Calu3 (cell line): ENCODE measurements around the gene SHD. TPM values are rescaled to one million over a fixed set of nuclear protein-coding genes. Genes with fewer than 3 reads are reported as not detected.

Experiments used
- BruUV-seq: library from RNA; stranded (reverse); fragments of 400-500 nt; replicated peaks from 2 replicates; lab custom pipeline; 2021; lab: Mats Ljungman, UMichigan
- CTCF ChIA-PET: fragments of 300-600 bp; sonication (Branson Sonifier 250); formaldehyde crosslinking; loops from one replicate; lab custom pipeline; 2022; ENCODE audit warnings: antibody characterized with exemption; lab: Charles Lee
- DNase-seq: peaks from one replicate; pipeline ENCODE4 v3.0.0; 2022
- H3K27ac Mint-ChIP-seq: one replicate; pipeline ENCODE4 v1.8.0; 2022; ENCODE audit warnings: mixed read lengths; ENCODE audit not compliant: unreplicated experiment
- H3K27me3 Mint-ChIP-seq: one replicate; pipeline ENCODE4 v1.8.0; 2022; ENCODE audit warnings: mixed read lengths; ENCODE audit not compliant: unreplicated experiment
- H3K36me3 Mint-ChIP-seq: one replicate; pipeline ENCODE4 v1.8.0; 2022; ENCODE audit warnings: mild to moderate bottlenecking, moderate library complexity, mixed read lengths; ENCODE audit not compliant: insufficient read depth, unreplicated experiment
- H3K4me1 Mint-ChIP-seq: one replicate; pipeline ENCODE4 v1.8.0; 2022; ENCODE audit warnings: mild to moderate bottlenecking, low read depth, mixed read lengths; ENCODE audit not compliant: unreplicated experiment
- H3K4me3 Mint-ChIP-seq: one replicate; pipeline ENCODE4 v1.8.0; 2022; ENCODE audit warnings: mild to moderate bottlenecking, low read depth, moderate library complexity, mixed read lengths; ENCODE audit not compliant: unreplicated experiment
- H3K9me3 Mint-ChIP-seq: one replicate; pipeline ENCODE4 v1.8.0; 2022; ENCODE audit warnings: low read depth, mixed read lengths; ENCODE audit not compliant: unreplicated experiment
- intact Hi-C: fragments of 100-400 bp; cut with micrococcal nuclease; formaldehyde crosslinking; loops from one replicate; pipeline ENCODE4 v1.10.0; 2022; ENCODE audit not compliant: unreplicated experiment
- total RNA-seq: library from RNA; stranded (reverse); gene quantifications from 2 replicates; pipeline ENCODE4 v1.2.3, GENCODE V29; 2022
- TF ChIP-seq, protein P1 (sequence below): fragments of 200-600 bp; IDR thresholded peaks from one replicate; pipeline ENCODE4 v1.8.0; 2022; ENCODE audit warnings: antibody characterized with exemption; ENCODE audit not compliant: unreplicated experiment

SHD gene
- total RNA-seq, 1 experiment from 2014 or later = not detected

DNA sequence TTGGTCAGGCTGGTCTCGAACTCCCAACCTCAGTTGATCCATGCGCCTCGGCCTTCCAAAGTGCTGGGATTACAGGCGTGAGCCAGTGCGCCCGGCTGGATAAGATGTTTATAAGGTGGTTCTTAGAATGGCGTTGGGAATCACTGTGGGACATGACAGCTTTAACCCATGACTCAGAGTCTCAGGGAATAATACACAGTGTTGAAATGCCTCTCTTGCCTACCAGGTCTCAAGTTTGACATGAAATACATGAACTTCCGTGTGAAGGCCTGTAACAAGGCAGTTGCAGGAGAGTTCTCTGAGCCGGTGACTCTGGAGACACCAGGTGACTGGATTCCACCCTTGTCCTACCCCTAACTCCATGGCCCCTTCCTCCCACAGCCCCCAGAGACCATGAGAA, 37.9 kb downstream of the SHD start:
- Mint-ChIP-seq H3K4me1 (no peaks in the 10 kb centered on the region), H3K4me3 (no peak overlapping the region), H3K9me3 (peaks cover 7% of the 10 kb centered on the region), H3K27me3 (peaks cover 32% of the 10 kb centered on the region), H3K27ac (no peak overlapping the region), H3K36me3 (no peaks in the 10 kb centered on the region)
- TF ChIP-seq, protein P1, sequence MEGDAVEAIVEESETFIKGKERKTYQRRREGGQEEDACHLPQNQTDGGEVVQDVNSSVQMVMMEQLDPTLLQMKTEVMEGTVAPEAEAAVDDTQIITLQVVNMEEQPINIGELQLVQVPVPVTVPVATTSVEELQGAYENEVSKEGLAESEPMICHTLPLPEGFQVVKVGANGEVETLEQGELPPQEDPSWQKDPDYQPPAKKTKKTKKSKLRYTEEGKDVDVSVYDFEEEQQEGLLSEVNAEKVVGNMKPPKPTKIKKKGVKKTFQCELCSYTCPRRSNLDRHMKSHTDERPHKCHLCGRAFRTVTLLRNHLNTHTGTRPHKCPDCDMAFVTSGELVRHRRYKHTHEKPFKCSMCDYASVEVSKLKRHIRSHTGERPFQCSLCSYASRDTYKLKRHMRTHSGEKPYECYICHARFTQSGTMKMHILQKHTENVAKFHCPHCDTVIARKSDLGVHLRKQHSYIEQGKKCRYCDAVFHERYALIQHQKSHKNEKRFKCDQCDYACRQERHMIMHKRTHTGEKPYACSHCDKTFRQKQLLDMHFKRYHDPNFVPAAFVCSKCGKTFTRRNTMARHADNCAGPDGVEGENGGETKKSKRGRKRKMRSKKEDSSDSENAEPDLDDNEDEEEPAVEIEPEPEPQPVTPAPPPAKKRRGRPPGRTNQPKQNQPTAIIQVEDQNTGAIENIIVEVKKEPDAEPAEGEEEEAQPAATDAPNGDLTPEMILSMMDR = no peak
- BruUV-seq = no TSS peak
- CTCF ChIA-PET = no interaction called here
- intact Hi-C loops = no loop called here
- DNase-seq = no peak

GRCh38 chr19:4318460-4318859, 39.4 kb downstream of the SHD start:
- BruUV-seq = no TSS peak
- TF ChIP-seq, protein P1 = no peak
- Mint-ChIP-seq H3K27ac (no peak overlapping the region), H3K9me3 (peaks cover 7% of the 10 kb centered on the region), H3K27me3 (peaks cover 32% of the 10 kb centered on the region), H3K4me1 (no peaks in the 10 kb centered on the region), H3K4me3 (no peak overlapping the region), H3K36me3 (no peaks in the 10 kb centered on the region)
- intact Hi-C loops = no loop called here
- CTCF ChIA-PET = no interaction called here
- no peak for DNase-seq

DNA sequence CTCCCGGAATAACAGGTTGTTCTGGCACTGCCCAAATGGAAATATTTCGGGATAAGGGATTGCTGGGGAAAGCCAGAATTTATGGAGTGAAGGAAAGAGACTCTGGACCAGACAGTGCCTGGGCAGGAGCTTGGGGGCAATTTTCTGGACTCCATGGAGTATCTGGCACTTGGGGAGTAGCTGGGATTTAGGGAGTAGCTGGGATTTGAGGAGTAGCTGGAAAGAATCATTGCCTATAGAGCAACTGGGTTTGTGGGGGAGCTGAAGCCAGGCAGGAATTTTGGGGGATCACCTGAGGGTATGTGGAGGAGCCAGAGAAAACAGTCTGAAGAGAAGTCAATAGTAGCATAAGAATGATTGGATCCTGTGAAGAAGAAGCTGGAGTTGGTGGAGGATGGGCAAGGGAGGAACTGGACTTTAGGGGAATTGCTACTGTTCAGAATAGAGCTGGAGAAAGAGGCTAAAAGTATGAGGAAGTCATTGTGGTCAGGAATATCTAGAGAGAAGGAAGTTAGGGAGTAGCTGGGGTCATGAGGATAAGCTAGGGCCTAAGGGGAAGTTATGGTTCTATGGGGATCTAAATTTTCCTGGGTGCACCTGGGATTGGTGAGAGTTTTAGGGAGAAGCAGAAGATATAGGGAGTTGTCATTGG, 40.1 kb downstream of the SHD start:
- H3K36me3 Mint-ChIP-seq = no peaks in the 10 kb centered on the region
- no peaks in the 10 kb centered on the region for H3K4me1 Mint-ChIP-seq
- CTCF ChIA-PET = no interaction called here
- intact Hi-C loops = no loop called here
- no peak overlapping the region for H3K27ac Mint-ChIP-seq
- H3K4me3 Mint-ChIP-seq = no peak overlapping the region
- peaks cover 7% of the 10 kb centered on the region for H3K9me3 Mint-ChIP-seq
- no peak for DNase-seq
- BruUV-seq = no TSS peak
- TF ChIP-seq, protein P1 = no peak
- peaks cover 32% of the 10 kb centered on the region for H3K27me3 Mint-ChIP-seq

DNA sequence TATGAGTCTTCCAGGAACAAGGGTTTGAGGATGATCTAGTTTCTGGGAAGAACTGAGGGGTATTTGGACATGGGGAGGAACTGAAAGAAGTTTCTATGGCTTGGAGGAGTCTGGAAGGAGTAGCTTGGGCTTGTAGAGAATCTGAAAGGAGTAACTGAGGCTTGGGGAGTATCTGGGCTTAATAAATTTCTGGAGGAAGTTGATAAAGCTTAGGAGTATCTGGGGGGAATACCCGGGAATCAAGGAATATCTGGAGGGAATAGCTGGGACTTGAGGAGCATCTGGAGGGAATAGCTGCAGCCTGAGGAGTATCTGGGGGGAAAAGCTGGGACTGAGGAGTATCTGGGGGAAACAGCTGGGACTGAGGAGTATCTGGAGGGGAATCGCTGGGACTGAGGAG, 41.4 kb downstream of the SHD start:
- intact Hi-C loops = no loop called here
- no peak for DNase-seq
- CTCF ChIA-PET = interaction anchor here (1.0 kb wide), 1 partner anchor 32 kb away, joined by 9 read pairs; no protein-coding TSS in a partner anchor
- peaks cover 32% of the 10 kb centered on the region for H3K27me3 Mint-ChIP-seq
- no peaks in the 10 kb centered on the region for H3K4me1 Mint-ChIP-seq
- TF ChIP-seq, protein P1 = no peak
- H3K4me3 Mint-ChIP-seq = no peak overlapping the region
- H3K36me3 Mint-ChIP-seq = peaks cover 3% of the 10 kb centered on the region
- no TSS peak for BruUV-seq
- H3K9me3 Mint-ChIP-seq = peaks cover 7% of the 10 kb centered on the region
- no peak overlapping the region for H3K27ac Mint-ChIP-seq
